Peyer's patch (tissue), 4 donors: ENCODE data around the gene THADA.

Source experiments
- CTCF ChIP-seq, 6 experiments: fragments of 450-650 bp in 4 of 6; fragments of 200-600 bp in 2 of 6; sonication (generic) in 1 of 6; IDR thresholded peaks; one replicate each; pipeline ENCODE4 v1.5.1; 2017 to 2019; ENCODE audit warnings: antibody characterized with exemption in 6 of 6, mild to moderate bottlenecking in 3 of 6, moderate library complexity in 1 of 6
- POLR2A ChIP-seq, 2 donors: fragments of 450-650 bp; IDR thresholded peaks; one replicate each; pipeline ENCODE4 v1.5.1; 2017; ENCODE audit warnings: antibody characterized with exemption in 2 of 2, mild to moderate bottlenecking in 2 of 2, moderate library complexity in 2 of 2

- TF ChIP-seq CTCF (IDR thresholded peaks at IDR 0.05), result no peak
- TF ChIP-seq POLR2A (IDR thresholded peaks at IDR 0.05), result no peak
Observed at GRCh38 chr2:43332653-43333052, 263.2 kb downstream of the THADA start.
